ENCODE data around the gene SNAI3.

SNAI3 gene

GRCh38 chr16:88691129-88691813 is 5.0 kb upstream of the SNAI3 start:
- DNase-seq (ENCODE audit: low read depth), result no peak

GRCh38 chr16:88690341-88691128 is 4.2 kb upstream of the SNAI3 start:
- DNase-seq (ENCODE audit: low read depth), result no peak

GRCh38 chr16:88688013-88688778 is 1.9 kb upstream of the SNAI3 start:
- DNase-seq (ENCODE audit: low read depth), result no peak

GRCh38 chr16:88687676-88688012 is 1.3 kb upstream of the SNAI3 start:
- DNase-seq (ENCODE audit: low read depth), result no peak

GRCh38 chr16:88687254-88687576 is 908 bp upstream of the SNAI3 start:
- no peak for DNase-seq (ENCODE audit: low read depth)

- DNase-seq (ENCODE audit: low read depth), result no peak
These were observed 257 bp downstream of the SNAI3 start for GRCh38 chr16:88686062-88686438.

GRCh38 chr16:88685156-88686061 is 898 bp downstream of the SNAI3 start:
- DNase-seq (ENCODE audit: low read depth), result peak; percentile 70

- DNase-seq (ENCODE audit: low read depth), result no peak
These were observed 1.6 kb downstream of the SNAI3 start for GRCh38 chr16:88684569-88685155.

GRCh38 chr16:88681709-88682451 is 4.4 kb downstream of the SNAI3 start:
- peak; percentile 71 for DNase-seq (ENCODE audit: low read depth)

- no peak for DNase-seq (ENCODE audit: low read depth)
These were observed 5.1 kb downstream of the SNAI3 start for GRCh38 chr16:88681084-88681680.

- DNase-seq (ENCODE audit: low read depth), result no peak
These were observed 5.7 kb downstream of the SNAI3 start for GRCh38 chr16:88680554-88681083.

- DNase-seq (ENCODE audit: low read depth), result no peak
These were observed 7.9 kb downstream of the SNAI3 start for GRCh38 chr16:88678224-88678979.

- no peak for DNase-seq (ENCODE audit: low read depth)
These were observed 8.6 kb downstream of the SNAI3 start for GRCh38 chr16:88677721-88678120.

GRCh38 chr16:88676502-88677242 is 9.6 kb downstream of the SNAI3 start:
- no peak for DNase-seq (ENCODE audit: low read depth)

GRCh38 chr16:88673716-88674379 is 12.5 kb downstream of the SNAI3 start:
- no peak for DNase-seq (ENCODE audit: low read depth)

GRCh38 chr16:88672776-88673175 is 13.5 kb downstream of the SNAI3 start:
- DNase-seq (ENCODE audit: low read depth), result no peak

- DNase-seq (ENCODE audit: low read depth), result no peak
These were observed 14.5 kb downstream of the SNAI3 start for GRCh38 chr16:88671806-88672205.

GRCh38 chr16:88669980-88670379 is 16.3 kb downstream of the SNAI3 start:
- DNase-seq (ENCODE audit: low read depth), result no peak
